Mammary epithelial cell (primary cell): ENCODE results near the gene FASTKD2.

Source experiments
- CTCF ChIP-seq, 2 donors: IDR thresholded peaks in 1 of 2; conservative IDR thresholded peaks in 1 of 2; 2 replicates each; pipeline ENCODE4 v1.5.1; 2011 to 2012; ENCODE audit warnings: inconsistent platforms in 2 of 2, low read length in 2 of 2, mild to moderate bottlenecking in 2 of 2, control low read depth in 1 of 2, low read depth in 1 of 2; ENCODE audit not compliant: insufficient read depth in 1 of 2; ENCODE audit errors: extremely low read depth in 1 of 2
- EZH2 ChIP-seq: IDR thresholded peaks from 2 replicates; pipeline ENCODE4 v1.6.1; 2012; ENCODE audit warnings: low read length, inconsistent platforms, borderline replicate concordance

- TF ChIP-seq CTCF (conservative IDR thresholded peaks at IDR 0.05 in 1 of 2, IDR thresholded peaks at IDR 0.05 in 1 of 2; ENCODE audit: extremely low read depth in 1 of 2, insufficient read depth in 1 of 2, low read depth in 1 of 2, low read length in 2 of 2) (no peak), EZH2 (no peak)
These were observed 9.5 kb downstream of the FASTKD2 start for GRCh38 chr2:206774871-206775270.
